ENCODE results near the gene PDE12. TPM values are rescaled to one million over a fixed set of nuclear protein-coding genes. Genes with fewer than 3 reads are reported as not detected.

The PDE12 gene
- total and polyA plus RNA-seq, 2 experiments from 2014 or later: 12.7 to 17.2 TPM

DNA sequence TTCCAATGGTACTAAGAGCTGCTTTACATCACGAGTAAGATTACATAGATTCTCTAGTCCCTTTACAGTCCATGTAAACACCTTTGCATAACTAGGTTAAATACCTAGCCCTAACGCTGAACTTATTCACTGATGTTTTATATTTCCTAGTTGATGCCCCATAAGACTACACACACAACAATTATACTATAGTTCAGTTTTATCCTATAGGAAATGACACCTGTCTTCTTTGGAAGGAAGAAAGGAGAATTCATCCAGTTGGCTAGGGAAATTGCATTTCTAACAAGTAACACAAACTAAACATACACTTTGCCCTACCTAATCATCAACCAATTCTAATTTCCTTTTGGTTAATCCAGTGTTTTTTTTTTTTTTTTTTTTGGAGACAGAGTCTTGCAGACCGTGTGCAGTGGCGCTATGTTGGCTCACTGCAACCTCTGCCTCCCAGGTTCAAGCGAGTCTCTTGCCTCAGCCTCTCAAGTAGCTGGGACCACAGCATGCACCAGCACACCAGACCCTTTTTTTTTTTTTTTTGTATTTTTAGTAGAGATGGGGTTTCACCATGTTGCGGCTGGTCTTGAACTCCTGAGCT is 13.9 kb downstream of the PDE12 start:
- no peaks in the 10 kb centered on the region for H3K36me3 ChIP-seq (replicated peaks; ENCODE audit: insufficient read depth, low read depth)
- H2AFZ ChIP-seq: no peak overlapping the region
- no peaks in the 10 kb centered on the region for H3K9me2 ChIP-seq (replicated peaks; ENCODE audit: insufficient read depth)
- no peak overlapping the region for H3K4me2 ChIP-seq
- no peaks in the 10 kb centered on the region for H3K4me1 ChIP-seq (ENCODE audit: insufficient read depth)
- peaks cover 34% of the 10 kb centered on the region for H3K79me2 ChIP-seq
- H4K20me1 ChIP-seq (ENCODE audit: insufficient read depth, poor library complexity, severe bottlenecking): peaks cover 11% of the 10 kb centered on the region
- H3K27me3 ChIP-seq: no peaks in the 10 kb centered on the region
- no peak overlapping the region for H3K4me3 ChIP-seq
- no peak for TF ChIP-seq EZH2 (IDR thresholded peaks at IDR 0.05; ENCODE audit: borderline replicate concordance)
- TF ChIP-seq, protein P1, sequence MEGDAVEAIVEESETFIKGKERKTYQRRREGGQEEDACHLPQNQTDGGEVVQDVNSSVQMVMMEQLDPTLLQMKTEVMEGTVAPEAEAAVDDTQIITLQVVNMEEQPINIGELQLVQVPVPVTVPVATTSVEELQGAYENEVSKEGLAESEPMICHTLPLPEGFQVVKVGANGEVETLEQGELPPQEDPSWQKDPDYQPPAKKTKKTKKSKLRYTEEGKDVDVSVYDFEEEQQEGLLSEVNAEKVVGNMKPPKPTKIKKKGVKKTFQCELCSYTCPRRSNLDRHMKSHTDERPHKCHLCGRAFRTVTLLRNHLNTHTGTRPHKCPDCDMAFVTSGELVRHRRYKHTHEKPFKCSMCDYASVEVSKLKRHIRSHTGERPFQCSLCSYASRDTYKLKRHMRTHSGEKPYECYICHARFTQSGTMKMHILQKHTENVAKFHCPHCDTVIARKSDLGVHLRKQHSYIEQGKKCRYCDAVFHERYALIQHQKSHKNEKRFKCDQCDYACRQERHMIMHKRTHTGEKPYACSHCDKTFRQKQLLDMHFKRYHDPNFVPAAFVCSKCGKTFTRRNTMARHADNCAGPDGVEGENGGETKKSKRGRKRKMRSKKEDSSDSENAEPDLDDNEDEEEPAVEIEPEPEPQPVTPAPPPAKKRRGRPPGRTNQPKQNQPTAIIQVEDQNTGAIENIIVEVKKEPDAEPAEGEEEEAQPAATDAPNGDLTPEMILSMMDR (IDR thresholded peaks at IDR 0.05; ENCODE audit: poor library complexity): no peak
- TF ChIP-seq EZH2phosphoT487 (IDR thresholded peaks at IDR 0.05; ENCODE audit: low read depth, severe bottlenecking, unreplicated experiment): no peak
- 89% methylated on average over 6 of the region's 6 CpGs for WGBS (ENCODE audit: low lambda C conversion rate, missing lambda C conversion rate)
- no peak for DNase-seq (ENCODE audit: low spot score)
- no peaks in the 10 kb centered on the region for H3K9me3 ChIP-seq (ENCODE audit: low read depth)
- no peak overlapping the region for H3K27ac ChIP-seq

- TF ChIP-seq, protein P1 (IDR thresholded peaks at IDR 0.05; ENCODE audit: poor library complexity): no peak
- TF ChIP-seq EZH2 (IDR thresholded peaks at IDR 0.05; ENCODE audit: borderline replicate concordance): no peak
- no peak for TF ChIP-seq EZH2phosphoT487 (IDR thresholded peaks at IDR 0.05; ENCODE audit: low read depth, severe bottlenecking, unreplicated experiment)
- no peaks in the 10 kb centered on the region for H3K9me3 ChIP-seq (ENCODE audit: low read depth)
- H3K9me2 ChIP-seq (replicated peaks; ENCODE audit: insufficient read depth): no peaks in the 10 kb centered on the region
- 92% methylated on average over 2 of the region's 2 CpGs for WGBS (ENCODE audit: low lambda C conversion rate, missing lambda C conversion rate)
- no peak overlapping the region for H3K4me3 ChIP-seq
- H2AFZ ChIP-seq: no peak overlapping the region
- no peaks in the 10 kb centered on the region for H3K27me3 ChIP-seq
- H3K79me2 ChIP-seq: peaks cover 30% of the 10 kb centered on the region
- no peaks in the 10 kb centered on the region for H3K36me3 ChIP-seq (replicated peaks; ENCODE audit: insufficient read depth, low read depth)
- peaks cover 17% of the 10 kb centered on the region for H4K20me1 ChIP-seq (ENCODE audit: insufficient read depth, poor library complexity, severe bottlenecking)
- H3K4me1 ChIP-seq (ENCODE audit: insufficient read depth): no peaks in the 10 kb centered on the region
- DNase-seq (ENCODE audit: low spot score): no peak
- H3K27ac ChIP-seq: no peak overlapping the region
- no peak overlapping the region for H3K4me2 ChIP-seq
Measured at GRCh38 chr3:57570878-57571277, 14.8 kb downstream of the PDE12 start.

- no peaks in the 10 kb centered on the region for H3K4me1 ChIP-seq (ENCODE audit: insufficient read depth)
- no peak overlapping the region for H3K4me3 ChIP-seq
- peaks cover 24% of the 10 kb centered on the region for H4K20me1 ChIP-seq (ENCODE audit: insufficient read depth, poor library complexity, severe bottlenecking)
- 87% methylated on average over 3 of the region's 3 CpGs for WGBS (ENCODE audit: low lambda C conversion rate, missing lambda C conversion rate)
- TF ChIP-seq EZH2phosphoT487 (IDR thresholded peaks at IDR 0.05; ENCODE audit: low read depth, severe bottlenecking, unreplicated experiment) (no peak), EZH2 (IDR thresholded peaks at IDR 0.05; ENCODE audit: borderline replicate concordance) (no peak)
- TF ChIP-seq, protein P1 (IDR thresholded peaks at IDR 0.05; ENCODE audit: poor library complexity): no peak
- no peak for DNase-seq (ENCODE audit: low spot score)
- H3K27ac ChIP-seq: no peak overlapping the region
- H3K27me3 ChIP-seq: no peaks in the 10 kb centered on the region
- no peaks in the 10 kb centered on the region for H3K9me3 ChIP-seq (ENCODE audit: low read depth)
- no peaks in the 10 kb centered on the region for H3K36me3 ChIP-seq (replicated peaks; ENCODE audit: insufficient read depth, low read depth)
- H3K79me2 ChIP-seq: peaks cover 42% of the 10 kb centered on the region
- H3K9me2 ChIP-seq (replicated peaks; ENCODE audit: insufficient read depth): no peaks in the 10 kb centered on the region
- no peak overlapping the region for H3K4me2 ChIP-seq
- no peak overlapping the region for H2AFZ ChIP-seq
Measured at GRCh38 chr3:57572096-57572495, 16.0 kb downstream of the PDE12 start.
